NOMO-1 treated with dmso at 0.1 percent for 144 hours (cell line): ENCODE results near the gene ABCC9.

Experiments
- DNase-seq: peaks from one replicate; lab custom pipeline; 2025; ENCODE audit not compliant: unreplicated experiment; lab: John Stamatoyannopoulos, UW

ABCC9 gene

GRCh38 chr12:21776175-21776574 is 165.1 kb downstream of the ABCC9 start:
- no peak for DNase-seq

DNA sequence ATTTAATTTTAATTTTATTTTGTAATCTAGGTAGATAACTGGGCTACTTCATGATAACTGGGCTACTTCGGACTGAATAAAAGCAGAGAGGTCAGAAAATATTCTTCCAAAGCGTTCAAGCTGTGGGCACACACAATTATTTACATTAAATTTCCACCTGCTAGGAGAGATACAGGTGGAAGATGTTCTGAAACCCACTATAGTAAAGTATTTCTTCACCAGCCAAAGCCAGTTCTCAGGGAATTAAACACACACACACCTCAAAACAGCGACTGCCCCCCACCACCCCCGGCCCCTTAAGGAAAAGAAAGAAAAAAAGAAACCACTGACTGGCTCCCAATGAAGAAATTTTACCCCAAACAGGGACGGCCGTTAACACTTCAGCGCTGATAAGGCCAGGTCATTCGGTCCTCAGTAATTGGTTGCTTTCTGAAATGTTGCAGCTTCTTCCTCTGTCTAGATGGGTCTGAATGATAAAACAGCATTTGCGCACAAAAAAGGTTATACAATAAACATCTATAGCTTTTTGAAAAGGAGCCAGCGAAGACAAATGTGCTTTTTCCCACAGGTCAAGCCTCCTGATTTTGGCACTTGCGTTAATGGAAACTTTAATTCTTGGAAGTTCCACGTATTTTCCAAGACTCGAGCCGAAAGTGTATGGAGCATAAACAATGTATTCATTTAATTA is 165.9 kb downstream of the ABCC9 start:
- no peak for DNase-seq

DNA sequence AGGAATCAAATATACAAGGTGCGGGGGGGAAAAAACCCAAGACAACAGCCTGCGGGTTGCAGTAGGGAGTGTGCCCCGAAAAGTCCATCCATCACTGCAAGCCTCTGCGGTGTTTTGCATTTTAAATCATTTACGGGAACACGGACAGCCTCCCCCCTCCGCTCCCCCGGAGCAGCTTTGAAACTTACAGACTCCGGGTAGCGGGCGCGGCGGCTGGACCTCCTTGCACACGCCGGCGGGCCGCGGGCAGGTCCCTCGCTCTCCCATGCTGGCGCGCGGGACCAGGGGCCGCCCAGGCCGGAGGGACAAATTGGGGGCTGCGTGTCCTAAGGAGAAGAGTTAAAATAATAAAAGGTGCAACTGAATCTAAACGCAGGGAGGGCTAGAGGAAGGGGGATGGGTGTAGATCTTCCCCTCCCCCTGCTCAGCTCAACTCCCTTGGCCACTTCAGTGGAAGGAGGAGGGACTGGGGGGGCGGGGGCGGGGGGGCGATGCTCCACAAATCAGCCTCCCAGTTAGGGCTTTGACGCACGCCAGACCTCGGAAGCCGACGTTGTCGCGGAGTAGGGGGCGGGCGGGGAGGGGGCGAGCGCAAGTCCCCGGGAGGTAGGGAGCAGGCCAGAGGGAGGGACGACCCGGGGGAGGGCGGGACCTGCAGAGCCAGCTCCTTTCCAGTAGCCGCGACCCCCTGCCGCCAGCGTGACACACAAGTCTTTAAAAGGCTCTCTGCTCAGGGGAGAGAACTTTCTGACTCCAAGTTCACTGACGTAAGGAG is 166.7 kb downstream of the ABCC9 start, which contains the start of gene KCNJ8:
Gene KCNJ8, minus strand, starts transcription at position 349 of the 775 bp plus-strand sequence. CDS start 1,090 bp downstream, outside the sequence.
- no peak for DNase-seq

DNA sequence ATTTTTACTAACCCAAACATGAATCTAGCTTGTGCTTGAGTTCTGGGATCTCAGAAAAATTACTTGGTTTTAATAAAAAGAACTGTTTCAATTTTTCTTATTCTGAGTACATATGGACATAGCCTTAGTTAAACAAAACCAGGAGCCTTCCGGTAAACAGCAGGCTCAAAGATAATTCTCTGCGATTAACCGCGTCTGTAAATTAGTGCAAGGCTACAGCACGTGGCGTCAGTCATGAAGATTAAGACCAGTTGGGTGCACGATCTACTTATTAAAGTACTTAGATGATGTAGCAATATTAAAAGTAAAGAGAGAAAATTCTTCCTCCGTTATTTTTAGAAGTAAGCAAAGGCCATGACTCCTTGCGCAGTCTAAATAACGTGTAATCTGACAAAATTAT is 167.4 kb downstream of the ABCC9 start:
- DNase-seq, result no peak

GRCh38 chr12:21773263-21773741 is 167.9 kb downstream of the ABCC9 start:
- DNase-seq, result no peak

- DNase-seq, result no peak
Measured at GRCh38 chr12:21771311-21771710, 169.9 kb downstream of the ABCC9 start.

DNA sequence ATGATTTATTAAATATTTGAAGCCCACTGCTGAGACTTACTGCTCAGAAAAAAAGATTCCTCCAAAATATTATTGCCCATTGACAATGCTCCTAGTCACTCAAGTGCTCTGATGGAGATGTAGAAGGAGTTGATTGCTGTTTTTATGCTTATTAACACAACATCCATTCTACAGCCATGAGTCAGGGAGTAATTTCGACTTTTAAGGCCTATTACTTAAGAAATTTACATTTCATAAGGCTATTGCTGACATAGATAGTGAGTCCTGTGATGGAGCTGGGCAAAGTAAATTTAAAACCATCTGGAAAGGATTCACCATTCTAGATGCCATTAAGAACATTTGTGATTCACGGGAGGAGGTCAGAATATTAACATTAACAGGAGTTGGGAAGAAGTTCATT is 171.9 kb downstream of the ABCC9 start:
- no peak for DNase-seq

- no peak for DNase-seq
Measured at GRCh38 chr12:21766403-21766802, 174.8 kb downstream of the ABCC9 start.

DNA sequence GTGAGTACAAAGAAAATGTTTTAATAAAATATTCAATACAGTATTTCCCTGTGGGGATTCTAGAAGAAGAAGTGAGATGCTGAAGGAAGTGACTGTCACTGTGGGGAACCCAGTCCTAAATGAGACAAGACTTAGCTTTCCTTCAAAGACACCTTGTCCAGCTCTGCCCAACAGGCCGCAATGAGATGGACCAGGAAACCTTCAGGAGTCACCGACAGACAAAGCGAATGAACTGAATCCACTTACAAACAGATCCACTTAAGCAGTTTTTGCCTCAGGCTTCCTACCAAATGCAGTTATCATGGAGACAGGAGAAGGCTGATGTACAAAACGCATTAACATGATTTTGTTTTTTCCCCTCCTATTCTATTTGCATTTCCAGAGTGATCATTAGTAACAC is 176.3 kb downstream of the ABCC9 start:
- no peak for DNase-seq

- DNase-seq, result no peak
Measured at GRCh38 chr12:21764065-21764464, 177.2 kb downstream of the ABCC9 start.

- DNase-seq, result no peak
Measured at GRCh38 chr12:21763531-21763930, 177.7 kb downstream of the ABCC9 start.

- no peak for DNase-seq
Measured at GRCh38 chr12:21759737-21760136, 181.5 kb downstream of the ABCC9 start.

- no peak for DNase-seq
Measured at GRCh38 chr12:21757735-21758134, 183.5 kb downstream of the ABCC9 start.

GRCh38 chr12:21756699-21757098 is 184.5 kb downstream of the ABCC9 start:
- no peak for DNase-seq

DNA sequence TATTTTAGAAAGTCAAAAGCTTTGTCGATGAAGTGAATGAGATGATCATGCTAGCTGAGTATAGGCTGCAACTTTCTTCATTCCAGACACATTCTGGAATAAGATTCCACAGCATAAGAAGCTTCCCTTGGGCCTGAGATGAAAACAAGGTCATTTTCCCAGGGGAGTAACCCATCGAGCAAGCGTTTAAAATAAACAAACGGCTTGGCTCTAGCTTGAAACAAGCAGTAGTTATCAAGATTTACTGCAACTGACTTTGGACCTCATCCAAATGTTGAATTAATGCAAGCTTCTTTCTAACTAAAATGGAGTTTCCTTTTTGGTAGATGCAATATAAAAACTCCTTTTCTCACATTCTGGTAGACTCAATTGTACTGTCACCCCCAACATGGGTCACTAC is 189.7 kb downstream of the ABCC9 start:
- DNase-seq, result no peak
